Measurements from ENCODE around the gene CHID1. TPM values are rescaled to one million over a fixed set of nuclear protein-coding genes. Genes with fewer than 3 reads are reported as not detected.

CHID1 gene
- total and polyA plus RNA-seq, 9 of the 15 experiments (the other 6 are each of a cell fraction or from before 2014, with no cell fraction given), result 15.1 to 108 (median 39.8) TPM

GRCh38 chr11:830295-831117 is 80.1 kb downstream of the CHID1 start:
- Histone ChIP-seq H3K27me3 (ENCODE audit: control insufficient read depth in 2 of 2, insufficient read depth in 2 of 2, low read length in 2 of 2) (no peaks in the 10 kb centered on the region), H3K9ac (ENCODE audit: insufficient read depth in 1 of 2, low read depth in 2 of 2, low read length in 2 of 2) (no peak overlapping the region), H3K4me1 (replicated peaks in 1 of 2; ENCODE audit: control insufficient read depth in 2 of 2, insufficient read depth in 2 of 2, low read length in 2 of 2) (peaks cover 31 to 93% of the 10 kb centered on the region in 2 experiments), H3K36me3 (ENCODE audit: control insufficient read depth, insufficient read depth, low read length) (peaks cover 18% of the 10 kb centered on the region; the same call in 1 of the 3 replicates), H3K9me3 (replicated peaks; ENCODE audit: control insufficient read depth, insufficient read depth, low read depth, low read length) (no peaks in the 10 kb centered on the region), H3K4me3 (no peak overlapping the region), H4K20me1 (replicated peaks; ENCODE audit: control insufficient read depth, insufficient read depth, low read length) (peaks cover 7% of the 10 kb centered on the region), H3K27ac (ENCODE audit: extremely low read depth, low read depth, low read length) (no peak overlapping the region), H3K4me2 (ENCODE audit: insufficient read depth, low read length) (no peak overlapping the region), H3K79me2 (ENCODE audit: control insufficient read depth, insufficient read depth, low read length) (peaks cover 36% of the 10 kb centered on the region), H3K9me1 (ENCODE audit: control insufficient read depth, insufficient read depth, low read length) (peaks cover 5% of the 10 kb centered on the region), H2AFZ (ENCODE audit: low read depth, low read length) (no peak overlapping the region)
- DNase-seq (ENCODE audit: extremely low read depth in 1 of 4, low spot score in 3 of 4) (no peak), FAIRE-seq (no peak), ATAC-seq (no peak)
- no TSS peak for BruUV-seq (replicated peaks)
- 92% methylated on average over 38 of the region's 78 CpGs for WGBS (ENCODE audit: insufficient coverage, low coverage, missing lambda C conversion rate)
- ChIA-PET POLR2A (interaction anchor here (0.8 to 3.2 kb wide), 7 partner anchors 9 to 21 kb away, joined by 4 to 13 read pairs (median 5); partner anchors contain the start of genes PNPLA2 and RPLP2), CTCF (ENCODE audit: low intra/inter-chr PET ratio) (no interaction called here)
- intact Hi-C loops (cut with micrococcal nuclease), result no loop called here
- in situ Hi-C loops (cut with MboI), result no loop called here
- TF ChIP-seq ZNF830 (CRISPR knock-in tag; IDR thresholded peaks at IDR 0.05) (no peak), ZNF316 (IDR thresholded peaks at IDR 0.05) (no peak), FUS (optimal IDR thresholded peaks at IDR 0.05; ENCODE audit: low read depth, low read length) (no peak), TFAP4 (CRISPR knock-in tag; IDR thresholded peaks at IDR 0.05; ENCODE audit: borderline replicate concordance) (peak; percentile 26; the same call in 1 of the 2 replicates), CXXC5 (CRISPR knock-in tag; IDR thresholded peaks at IDR 0.05) (no peak), ZFP1 (CRISPR knock-in tag; IDR thresholded peaks at IDR 0.05) (no peak), RBFOX2 (IDR thresholded peaks at IDR 0.05; ENCODE audit: low read depth, low read length) (0 out of 2 replicates have a peak, but pooled peaks have one; percentile 37), HIVEP1 (CRISPR knock-in tag; IDR thresholded peaks at IDR 0.05) (no peak), HDAC3 (IDR thresholded peaks at IDR 0.05; ENCODE audit: borderline replicate concordance, partially characterized antibody) (no peak), ZNF740 (CRISPR knock-in tag; IDR thresholded peaks at IDR 0.05) (no peak), ZNF740 (tag; IDR thresholded peaks at IDR 0.05) (no peak), ZBTB33 (CRISPR knock-in tag; IDR thresholded peaks at IDR 0.05) (peak; percentile 89), TARDBP (IDR thresholded peaks at IDR 0.05) (no peak), ATF7 (IDR thresholded peaks at IDR 0.05) (no peak), ETS2 (tag; IDR thresholded peaks at IDR 0.05; ENCODE audit: borderline replicate concordance, poor library complexity, severe bottlenecking) (no peak), ARHGAP35 (IDR thresholded peaks at IDR 0.05; ENCODE audit: partially characterized antibody) (no peak), ZNF174 (CRISPR knock-in tag; IDR thresholded peaks at IDR 0.05) (no peak), MED1 (CRISPR knock-in tag; IDR thresholded peaks at IDR 0.05; ENCODE audit: borderline replicate concordance) (no peak)
